GM18867 (cell line): ENCODE measurements around the gene ZBTB34.

ENCODE experiments used
- ATAC-seq: cut with Tn5 transposase; IDR thresholded peaks from one replicate; pipeline ENCODE4 v1.9.1; 2021; ENCODE audit warnings: mild to moderate bottlenecking, moderate library complexity; ENCODE audit not compliant: unreplicated experiment

Gene ZBTB34

GRCh38 chr9:126915846-126916543 lies 55.6 kb downstream of the ZBTB34 start:
- ATAC-seq: no peak

GRCh38 chr9:126916909-126917308 lies 56.5 kb downstream of the ZBTB34 start:
- no peak for ATAC-seq

GRCh38 chr9:126919193-126919592 lies 58.8 kb downstream of the ZBTB34 start:
- ATAC-seq: no peak

GRCh38 chr9:126925876-126926275 lies 65.4 kb downstream of the ZBTB34 start:
- no peak for ATAC-seq

GRCh38 chr9:126926364-126926763 lies 65.9 kb downstream of the ZBTB34 start:
- no peak for ATAC-seq

GRCh38 chr9:126927419-126927818 lies 67.0 kb downstream of the ZBTB34 start:
- no peak for ATAC-seq

GRCh38 chr9:126932871-126933321 lies 72.5 kb downstream of the ZBTB34 start:
- ATAC-seq: no peak

- ATAC-seq: no peak
Observed at GRCh38 chr9:126933334-126933980, 73.0 kb downstream of the ZBTB34 start.

GRCh38 chr9:126934441-126934840 lies 74.0 kb downstream of the ZBTB34 start:
- no peak for ATAC-seq
